ENCODE data around the gene PCDHGA9. TPM values are rescaled to one million over a fixed set of nuclear protein-coding genes. Genes with fewer than 3 reads are reported as not detected.

PCDHGA9 gene
- total RNA-seq, 1 donor, result 0.42 TPM

GRCh38 chr5:141440341-141440740 lies 37.8 kb downstream of the PCDHGA9 start:
- no peaks in the 10 kb centered on the region for H3K4me1 ChIP-seq (ENCODE audit: insufficient read depth, low read length)
- no peak overlapping the region for H3K4me3 ChIP-seq (ENCODE audit: low read length)

DNA sequence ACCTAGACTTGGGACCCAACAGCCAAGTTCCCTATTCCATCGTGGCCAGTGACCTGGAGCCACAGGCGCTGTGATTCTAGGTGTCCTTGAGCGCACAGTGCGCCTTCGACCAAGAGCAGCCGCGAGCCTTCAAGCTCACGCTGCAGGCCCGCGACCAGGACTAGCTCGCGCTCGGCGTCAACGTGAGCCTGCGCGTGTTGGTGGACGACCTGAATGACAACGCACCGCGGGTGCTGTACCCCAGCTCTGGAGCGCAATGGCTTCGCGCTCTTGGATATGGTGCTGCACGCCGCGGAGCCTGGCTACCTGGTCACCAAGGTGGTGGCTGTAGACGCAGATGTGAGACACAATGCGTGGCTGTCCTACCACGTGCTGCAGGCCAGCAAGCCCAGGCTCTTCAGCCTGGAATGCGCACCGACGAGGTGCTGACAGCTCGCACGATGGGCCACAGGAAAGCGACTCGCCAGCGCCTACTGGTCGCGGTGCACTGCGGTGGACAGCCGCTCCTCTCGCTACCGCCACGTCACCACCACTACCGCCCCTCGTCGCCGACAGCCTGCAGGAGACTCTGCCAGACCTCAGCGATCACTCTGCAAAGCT lies 39.1 kb downstream of the PCDHGA9 start:
- Histone ChIP-seq H3K4me3 (ENCODE audit: low read length) (no peak overlapping the region), H3K9me3 (ENCODE audit: low read depth, low read length) (no peaks in the 10 kb centered on the region), H3K27me3 (ENCODE audit: insufficient read depth, low read length) (peaks cover 17% of the 10 kb centered on the region), H3K4me1 (ENCODE audit: insufficient read depth, low read length) (no peaks in the 10 kb centered on the region)

More at GRCh38 chr5:141440341-141440740, 37.8 kb downstream of the PCDHGA9 start:
- Histone ChIP-seq H3K9me3 (ENCODE audit: low read depth, low read length) (no peaks in the 10 kb centered on the region), H3K27me3 (ENCODE audit: insufficient read depth, low read length) (peaks cover 30% of the 10 kb centered on the region)

Other genes starting within 250 kb of the PCDHGA9 start
- under 0.01 TPM for gene PCDHB7, start 230.1 kb upstream of the PCDHGA9 start, total RNA-seq
- gene PCDHB8, start 225.0 kb upstream of the PCDHGA9 start, total RNA-seq, result not detected
- not detected for gene PCDHB16, start 220.4 kb upstream of the PCDHGA9 start, total RNA-seq
- 0.31 TPM for gene PCDHB9, start 215.6 kb upstream of the PCDHGA9 start, total RNA-seq
- gene PCDHB10, start 210.4 kb upstream of the PCDHGA9 start, total RNA-seq, result not detected
- gene PCDHB11, start 203.2 kb upstream of the PCDHGA9 start, total RNA-seq, result not detected
- not detected for gene PCDHB12, start 194.1 kb upstream of the PCDHGA9 start, total RNA-seq
- gene PCDHB13, start 188.9 kb upstream of the PCDHGA9 start, total RNA-seq, result not detected
- gene PCDHB14, start 179.4 kb upstream of the PCDHGA9 start, total RNA-seq, result not detected
- gene PCDHB15, start 157.4 kb upstream of the PCDHGA9 start, total RNA-seq, result not detected
- gene SLC25A2, start 98.7 kb upstream of the PCDHGA9 start, total RNA-seq, result 0.73 TPM
- gene TAF7, start 82.0 kb upstream of the PCDHGA9 start, total RNA-seq, result 76.5 TPM
- not detected for gene PCDHGA1, start 72.3 kb upstream of the PCDHGA9 start, total RNA-seq
- not detected for gene PCDHGA2, start 64.0 kb upstream of the PCDHGA9 start, total RNA-seq
- 0.10 TPM for gene PCDHGA3, start 58.9 kb upstream of the PCDHGA9 start, total RNA-seq
- gene PCDHGB1, start 52.7 kb upstream of the PCDHGA9 start, total RNA-seq, result not detected
- 0.21 TPM for gene PCDHGA4, start 47.8 kb upstream of the PCDHGA9 start, total RNA-seq
- gene PCDHGB2, start 42.8 kb upstream of the PCDHGA9 start, total RNA-seq, result 0.63 TPM
- 0.21 TPM for gene PCDHGA5, start 38.6 kb upstream of the PCDHGA9 start, total RNA-seq
- 0.63 TPM for gene PCDHGB3, start 32.5 kb upstream of the PCDHGA9 start, total RNA-seq
- gene PCDHGA6, start 28.9 kb upstream of the PCDHGA9 start, total RNA-seq, result 0.10 TPM
- 0.42 TPM for gene PCDHGA7, start 20.0 kb upstream of the PCDHGA9 start, total RNA-seq
- 0.31 TPM for gene PCDHGB4, start 15.1 kb upstream of the PCDHGA9 start, total RNA-seq
- 0.10 TPM for gene PCDHGA8, start 10.1 kb upstream of the PCDHGA9 start, total RNA-seq
- gene PCDHGB5, start 4.8 kb upstream of the PCDHGA9 start, total RNA-seq, result 0.84 TPM
- gene PCDHGB6, start 5.2 kb downstream of the PCDHGA9 start, total RNA-seq, result 0.63 TPM
- gene PCDHGA10, start 10.2 kb downstream of the PCDHGA9 start, total RNA-seq, result 0.52 TPM
- gene PCDHGB7, start 14.9 kb downstream of the PCDHGA9 start, total RNA-seq, result 0.31 TPM
- gene PCDHGA11, start 18.3 kb downstream of the PCDHGA9 start, total RNA-seq, result 0.21 TPM
- gene PCDHGA12, start 27.7 kb downstream of the PCDHGA9 start, total RNA-seq, result 0.10 TPM
- 0.42 TPM for gene PCDHGC3, start 73.2 kb downstream of the PCDHGA9 start, total RNA-seq
- gene PCDHGC4, start 82.3 kb downstream of the PCDHGA9 start, total RNA-seq, result 0.10 TPM
- not detected for gene PCDHGC5, start 86.3 kb downstream of the PCDHGA9 start, total RNA-seq
- gene DIAPH1, start 216.2 kb downstream of the PCDHGA9 start, total RNA-seq, result 81.9 TPM
- gene HDAC3, start 234.1 kb downstream of the PCDHGA9 start, total RNA-seq, result 30.5 TPM
- gene RELL2, start 234.2 kb downstream of the PCDHGA9 start, total RNA-seq, result 6.6 TPM
- 41.1 TPM for gene FCHSD1, start 248.6 kb downstream of the PCDHGA9 start, total RNA-seq

Measured in mononuclear cell (primary cell).